Peyer's patch (tissue), 4 donors: ENCODE measurements around the gene DENND4C. TPM values are rescaled to one million over a fixed set of nuclear protein-coding genes. Genes with fewer than 3 reads are reported as not detected.

Experiments used
- DNase-seq, 3 donors: peaks; one replicate each; pipeline ENCODE4 v3.0.0-alpha.2; 2017 to 2019
- H3K27ac ChIP-seq, 4 donors: fragments of 200-600 bp; sonication (generic); one replicate each; pipeline ENCODE4 v1.5.1; 2016 to 2019
- H3K27me3 ChIP-seq, 2 donors: fragments of 200-600 bp; sonication (generic); one replicate each; pipeline ENCODE4 v1.5.1; 2019
- H3K36me3 ChIP-seq, 3 donors: fragments of 200-600 bp; sonication (generic); one replicate each; pipeline ENCODE4 v1.5.1; 2016 to 2019
- H3K4me1 ChIP-seq, 4 donors: fragments of 200-600 bp; sonication (generic); one replicate each; pipeline ENCODE4 v1.5.1; 2016 to 2019
- H3K4me3 ChIP-seq, 4 donors: fragments of 200-600 bp; sonication (generic); 1 replicate in 3 of 4; 2 replicates in 1 of 4; pipeline ENCODE4 v1.5.1; 2016 to 2019; ENCODE audit warnings: mild to moderate bottlenecking in 1 of 4
- H3K9me3 ChIP-seq, 4 donors: fragments of 200-600 bp; sonication (generic); one replicate each; pipeline ENCODE4 v1.5.1; 2016 to 2019; ENCODE audit warnings: mild to moderate bottlenecking in 1 of 4
- CTCF ChIP-seq, 6 experiments: fragments of 450-650 bp in 4 of 6; fragments of 200-600 bp in 2 of 6; sonication (generic) in 1 of 6; IDR thresholded peaks; one replicate each; pipeline ENCODE4 v1.5.1; 2017 to 2019; ENCODE audit warnings: antibody characterized with exemption in 6 of 6, mild to moderate bottlenecking in 3 of 6, moderate library complexity in 1 of 6
- POLR2A ChIP-seq, 2 donors: fragments of 450-650 bp; IDR thresholded peaks; one replicate each; pipeline ENCODE4 v1.5.1; 2017; ENCODE audit warnings: antibody characterized with exemption in 2 of 2, mild to moderate bottlenecking in 2 of 2, moderate library complexity in 2 of 2
- total RNA-seq, 4 donors: library from RNA; depleted of rRNA; stranded (reverse); fragments of >200 nt; gene quantifications; one replicate each; pipeline ENCODE4 v1.1.0, GENCODE V29; 2016

DENND4C gene
- total RNA-seq, 4 donors from 2014 or later = 89.1 to 188 (median 154) TPM

GRCh38 chr9:19404283-19405075 lies 174.0 kb downstream of the DENND4C start:
- Histone ChIP-seq H3K4me1 (peaks cover 0 to under 1% (median 0%) of the 10 kb centered on the region in 4 donors), H3K4me3 (no peak overlapping the region), H3K27me3 (no peaks in the 10 kb centered on the region), H3K9me3 (no peaks in the 10 kb centered on the region), H3K36me3 (no peaks in the 10 kb centered on the region), H3K27ac (no peak overlapping the region)
- no peak for DNase-seq
- TF ChIP-seq POLR2A (IDR thresholded peaks at IDR 0.05) (no peak), CTCF (IDR thresholded peaks at IDR 0.05) (no peak)

- DNase-seq = no peak
- Histone ChIP-seq H3K9me3 (no peaks in the 10 kb centered on the region), H3K4me1 (peaks cover 0 to 12% (median 0%) of the 10 kb centered on the region in 4 donors), H3K27me3 (no peaks in the 10 kb centered on the region), H3K4me3 (no peak overlapping the region), H3K36me3 (no peaks in the 10 kb centered on the region), H3K27ac (no peak overlapping the region)
- TF ChIP-seq CTCF (IDR thresholded peaks at IDR 0.05) = no peak
- TF ChIP-seq POLR2A (IDR thresholded peaks at IDR 0.05) = no peak
These were observed 175.3 kb downstream of the DENND4C start for GRCh38 chr9:19405771-19406170.

GRCh38 chr9:19408316-19408692 lies 177.8 kb downstream of the DENND4C start:
- Histone ChIP-seq H3K4me1 (peaks cover 0 to 12% (median 0%) of the 10 kb centered on the region in 4 donors), H3K4me3 (peak overlapping the region; percentile 72 to 90 (median 82)), H3K9me3 (no peaks in the 10 kb centered on the region), H3K27me3 (no peaks in the 10 kb centered on the region), H3K36me3 (no peaks in the 10 kb centered on the region), H3K27ac (peak overlapping the region in 3 of 4 donors; percentile 76 to 77 (median 77))
- TF ChIP-seq POLR2A (IDR thresholded peaks at IDR 0.05) (no peak), CTCF (IDR thresholded peaks at IDR 0.05) (no peak)
- no peak for DNase-seq

GRCh38 chr9:19408693-19409400 lies 178.4 kb downstream of the DENND4C start, which contains the start of gene ACER2:
Gene ACER2 (plus strand): TSS chr9:19409009. CDS start chr9:19409085, 76 bp downstream.
- Histone ChIP-seq H3K9me3 (no peaks in the 10 kb centered on the region), H3K27me3 (no peaks in the 10 kb centered on the region), H3K4me1 (peaks cover 0 to 12% (median 0%) of the 10 kb centered on the region in 4 donors), H3K36me3 (no peaks in the 10 kb centered on the region), H3K4me3 (peak within 1 kb of the TSS; percentile 72 to 90 (median 82)), H3K27ac (peak within 1 kb of the TSS; percentile 64 to 77 (median 76))
- DNase-seq = peak; percentile 96
- TF ChIP-seq POLR2A (IDR thresholded peaks at IDR 0.05) (peak; percentile 57 to 76), CTCF (IDR thresholded peaks at IDR 0.05) (no peak)

- no peak for TF ChIP-seq CTCF (IDR thresholded peaks at IDR 0.05)
- TF ChIP-seq POLR2A (IDR thresholded peaks at IDR 0.05) = no peak
- H3K36me3 ChIP-seq = no peaks in the 10 kb centered on the region
- H3K27me3 ChIP-seq = no peaks in the 10 kb centered on the region
- H3K9me3 ChIP-seq = no peaks in the 10 kb centered on the region
- H3K27ac ChIP-seq = peak overlapping the region; percentile 64 to 77 (median 76)
- peak overlapping the region; percentile 72 to 90 (median 82) for H3K4me3 ChIP-seq
- H3K4me1 ChIP-seq = peaks cover 0 to 12% (median 0%) of the 10 kb centered on the region in 4 donors
- DNase-seq = peak; percentile 31 to 56 (median 48)
These were observed 179.1 kb downstream of the DENND4C start for GRCh38 chr9:19409401-19410194.
